GM19372 (cell line): ENCODE data around the gene CTBP2.

Experiments
- ATAC-seq: cut with Tn5 transposase; IDR thresholded peaks from one replicate; pipeline ENCODE4 v1.9.1; 2021; ENCODE audit warnings: mild to moderate bottlenecking, low read depth, moderate library complexity; ENCODE audit not compliant: unreplicated experiment

The CTBP2 gene

GRCh38 chr10:125032474-125033020 is 127.8 kb downstream of the CTBP2 start:
- ATAC-seq, result no peak

DNA sequence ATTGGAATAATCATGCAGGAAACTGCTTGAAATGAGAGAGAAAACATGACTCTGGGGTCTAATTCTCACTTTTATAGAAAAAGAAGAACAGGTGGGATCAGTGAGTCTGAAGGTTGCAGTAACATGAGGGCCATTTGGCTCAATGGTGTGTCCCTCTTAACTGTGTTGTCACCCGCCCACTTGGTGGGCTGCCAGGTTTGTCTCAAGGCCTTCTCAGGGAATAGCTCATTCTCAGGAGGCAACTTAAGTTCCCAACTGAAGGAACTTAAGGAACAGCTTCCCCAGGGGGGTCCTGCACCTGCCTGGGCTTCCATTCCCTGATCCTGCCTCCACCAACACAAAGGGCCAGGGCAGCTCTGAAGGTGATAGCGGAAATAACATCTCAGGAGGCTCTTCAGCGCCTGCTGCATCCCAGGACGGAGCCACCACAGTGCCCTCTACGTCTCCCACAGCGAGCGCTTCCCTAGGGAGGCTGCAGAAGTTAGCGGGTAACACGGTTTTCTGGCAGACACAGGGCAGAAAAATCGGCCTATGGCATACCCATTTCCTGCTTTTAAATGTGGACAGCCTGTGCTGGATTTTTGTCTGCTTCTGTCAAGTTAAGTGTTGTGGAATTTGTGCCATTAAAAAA is 129.7 kb downstream of the CTBP2 start:
- ATAC-seq, result no peak

- ATAC-seq, result no peak
These were observed 130.7 kb downstream of the CTBP2 start for GRCh38 chr10:125029584-125030242.

DNA sequence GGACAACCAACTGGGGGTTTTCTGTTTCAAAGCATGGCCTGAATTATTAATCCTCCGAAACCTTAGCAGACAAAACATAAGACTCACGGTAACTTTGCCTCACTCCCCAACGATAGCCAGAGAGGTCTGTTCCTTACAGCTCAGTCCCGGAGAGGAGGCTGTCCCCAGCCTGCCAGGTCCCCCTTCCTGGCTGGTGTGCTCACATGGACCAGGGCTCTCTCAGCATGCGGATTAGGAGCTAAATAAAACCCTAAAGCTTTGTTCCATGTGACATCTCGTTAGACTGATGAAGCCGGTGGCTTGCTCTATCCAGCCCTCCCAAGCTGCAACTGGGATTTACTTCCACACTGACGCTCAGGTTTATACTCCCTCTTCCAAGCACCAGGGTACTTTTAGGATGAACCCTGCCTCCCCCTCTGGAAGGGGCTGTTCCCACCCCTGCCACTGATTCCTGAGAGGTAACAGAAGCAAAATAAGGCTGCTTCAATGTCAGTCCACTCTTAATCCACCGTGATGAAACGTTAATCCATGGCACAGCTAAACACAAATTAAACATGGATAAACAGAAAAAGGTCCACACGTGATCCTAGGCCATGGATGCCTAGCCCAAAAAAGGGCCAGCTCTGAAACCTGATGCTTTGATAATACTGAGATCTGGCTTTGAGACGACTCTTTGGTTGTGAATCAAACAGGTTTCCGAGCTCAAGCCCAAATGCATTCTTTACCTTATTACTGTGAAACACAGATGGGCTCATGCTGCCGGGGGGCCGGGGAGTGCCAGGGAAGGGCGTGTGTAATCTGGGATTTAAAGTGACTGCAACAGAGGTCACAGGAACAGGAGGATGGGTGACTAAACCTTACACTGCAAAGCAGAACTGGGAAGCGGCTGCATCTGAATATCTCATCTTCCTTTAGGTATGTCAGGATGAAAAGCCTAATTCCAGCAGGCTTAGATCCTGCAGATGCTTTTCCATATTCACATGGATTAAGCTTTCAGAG is 132.2 kb downstream of the CTBP2 start:
- no peak for ATAC-seq

DNA sequence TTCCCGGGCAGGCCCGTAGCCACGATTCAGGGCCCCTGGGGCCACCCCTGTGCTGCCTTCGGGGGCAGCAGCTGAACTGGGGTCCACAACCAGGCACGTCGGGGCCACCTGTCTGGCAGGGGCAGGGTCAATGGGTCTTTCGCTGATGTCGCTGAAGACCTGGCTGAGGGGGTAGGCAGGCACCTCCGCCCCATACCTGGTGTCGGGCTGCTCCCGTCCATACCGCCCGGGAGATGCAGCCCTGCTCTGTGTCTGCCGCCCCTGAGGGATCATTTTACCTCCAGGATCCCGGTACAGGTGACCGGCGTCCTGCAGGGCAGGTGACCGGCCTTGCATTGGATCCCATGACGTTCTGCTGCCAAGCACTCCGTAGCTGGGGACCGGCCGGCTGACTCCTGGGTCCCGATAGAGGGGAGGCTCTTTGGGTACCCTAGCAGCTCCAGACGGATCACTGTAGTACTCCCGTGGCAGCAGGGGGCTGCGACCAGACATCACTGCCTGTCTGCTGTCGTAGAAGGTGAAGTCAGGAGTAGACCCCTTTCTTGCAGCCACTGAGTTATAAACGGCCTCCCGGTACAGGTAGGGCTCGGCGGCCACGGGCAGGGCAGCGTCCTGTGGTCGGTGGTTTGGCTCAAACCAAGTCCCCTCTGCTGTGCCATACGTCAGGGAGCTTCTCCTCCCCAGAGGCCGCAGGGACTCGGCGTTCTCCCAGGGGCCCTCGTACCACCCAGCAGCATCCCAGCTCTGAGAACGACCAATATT is 133.2 kb downstream of the CTBP2 start:
- no peak for ATAC-seq

- no peak for ATAC-seq
These were observed 134.1 kb downstream of the CTBP2 start for GRCh38 chr10:125026036-125026931.

DNA sequence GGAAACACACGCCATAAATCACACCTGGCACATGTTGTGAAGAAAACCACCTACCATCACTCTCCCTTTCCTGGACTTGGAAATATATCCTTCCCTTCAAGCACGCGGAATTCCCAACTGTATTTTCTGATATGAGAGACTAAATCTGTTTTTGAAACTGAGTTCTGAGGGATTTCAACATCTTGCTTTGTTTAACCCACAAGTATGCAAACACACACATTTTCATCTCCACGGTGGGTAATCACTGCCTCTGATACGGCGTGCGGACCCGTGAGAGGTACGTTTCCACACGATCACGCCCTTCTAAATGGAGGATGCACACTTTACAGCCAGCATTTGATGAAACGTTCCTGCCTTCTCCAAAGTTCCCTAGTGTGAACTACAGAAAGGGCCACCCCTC is 135.0 kb downstream of the CTBP2 start:
- ATAC-seq, result no peak

GRCh38 chr10:125024497-125025234 is 135.7 kb downstream of the CTBP2 start:
- ATAC-seq, result no peak

DNA sequence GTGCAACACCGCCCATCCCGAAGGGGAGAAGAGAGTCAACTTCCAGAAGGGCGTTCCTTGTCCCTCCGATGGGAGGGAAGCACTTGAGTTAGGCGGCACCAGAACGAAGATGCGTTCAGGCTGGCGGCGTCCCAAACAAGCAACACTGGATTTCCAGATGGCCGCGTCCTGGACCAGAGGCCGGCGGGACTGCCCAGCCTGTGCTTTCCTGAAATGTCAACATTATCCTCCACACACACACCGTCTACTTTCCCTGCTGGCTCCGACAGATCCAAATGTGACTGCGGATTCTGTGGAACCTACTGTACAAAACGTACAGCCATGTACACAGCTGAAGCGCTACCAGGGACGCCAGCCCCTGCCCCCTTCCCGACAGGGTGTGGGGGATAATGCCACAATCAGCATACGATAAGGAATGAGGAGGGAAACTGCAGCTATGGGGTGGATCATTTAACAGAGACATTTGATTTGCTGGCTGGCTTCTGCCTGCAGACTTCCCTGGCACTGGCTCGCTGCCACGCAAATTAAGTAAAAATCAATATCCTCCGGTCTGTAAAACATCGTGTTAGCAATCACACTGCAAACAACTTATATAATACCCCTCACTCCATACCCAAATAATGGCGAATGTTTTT is 136.4 kb downstream of the CTBP2 start:
- no peak for ATAC-seq

GRCh38 chr10:125023255-125023654 is 137.1 kb downstream of the CTBP2 start:
- no peak for ATAC-seq

DNA sequence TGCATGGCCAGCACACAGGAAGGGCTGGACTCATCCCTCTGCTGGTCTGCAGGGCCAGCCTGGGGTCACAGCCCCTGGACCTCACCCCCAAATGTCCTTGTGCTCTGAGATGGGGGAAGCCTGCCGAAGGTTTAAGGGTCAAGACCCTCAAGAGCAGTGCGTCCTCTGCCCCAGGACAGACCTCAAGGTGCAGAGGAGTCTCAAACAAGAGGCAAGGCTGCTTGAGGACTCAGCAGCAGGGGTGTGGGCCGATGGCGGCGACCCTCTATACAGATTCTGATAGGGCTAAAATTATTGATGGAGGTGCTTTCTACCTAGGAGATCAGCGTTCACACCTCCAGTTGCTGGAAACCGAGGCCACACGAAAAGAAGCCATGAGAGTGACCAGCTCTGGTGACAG is 137.7 kb downstream of the CTBP2 start:
- no peak for ATAC-seq

DNA sequence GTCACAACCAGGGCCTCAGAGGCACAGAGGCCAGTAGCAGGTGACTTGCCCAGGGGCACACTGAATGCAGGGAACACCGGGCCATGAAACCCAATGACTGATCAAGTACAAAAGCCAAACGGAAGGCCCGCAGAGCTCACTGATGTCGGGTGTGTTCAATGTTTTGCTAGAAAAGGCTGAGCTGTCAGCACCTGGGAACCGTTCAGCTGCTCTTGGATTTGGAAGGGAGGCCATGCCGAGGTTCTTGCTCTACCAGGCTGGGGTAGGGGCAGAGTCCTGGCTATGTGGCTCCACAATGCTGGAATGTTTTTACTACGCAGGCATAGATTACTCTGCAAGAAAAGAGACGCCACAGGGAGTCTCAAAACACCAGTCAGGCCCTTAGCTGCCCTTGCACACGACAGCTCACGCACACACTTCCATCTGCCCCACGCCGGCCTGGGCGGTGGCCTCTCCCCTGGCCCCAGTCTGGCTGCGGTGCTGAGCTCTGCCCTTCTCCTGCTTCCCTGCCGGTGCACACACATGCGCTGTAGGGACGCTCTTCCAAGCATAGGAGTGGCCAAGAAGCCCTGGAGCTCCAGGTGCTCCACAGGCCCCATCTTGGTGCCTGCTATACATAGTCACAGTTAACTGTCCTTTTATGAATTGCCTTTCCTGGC is 138.5 kb downstream of the CTBP2 start:
- ATAC-seq, result no peak

DNA sequence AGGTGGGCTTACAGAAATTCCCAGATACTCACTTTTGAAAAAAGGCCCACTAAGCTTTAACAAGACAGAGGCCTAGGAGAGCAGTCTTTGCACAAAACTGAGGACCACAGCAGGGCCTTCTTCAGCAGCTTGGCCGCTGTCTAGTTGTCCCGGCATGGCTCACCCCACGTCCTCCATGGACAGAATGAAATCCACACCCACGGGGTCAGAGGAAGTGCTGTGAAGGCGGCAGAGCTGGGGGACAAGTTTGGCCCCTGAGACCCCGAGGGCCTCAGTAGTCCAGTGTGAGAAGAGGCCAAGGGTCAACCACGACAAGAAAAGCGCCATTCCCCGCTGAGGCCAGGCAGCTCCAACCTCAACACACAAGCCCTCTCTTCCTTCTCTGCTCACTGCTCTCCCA is 139.5 kb downstream of the CTBP2 start:
- ATAC-seq, result no peak

DNA sequence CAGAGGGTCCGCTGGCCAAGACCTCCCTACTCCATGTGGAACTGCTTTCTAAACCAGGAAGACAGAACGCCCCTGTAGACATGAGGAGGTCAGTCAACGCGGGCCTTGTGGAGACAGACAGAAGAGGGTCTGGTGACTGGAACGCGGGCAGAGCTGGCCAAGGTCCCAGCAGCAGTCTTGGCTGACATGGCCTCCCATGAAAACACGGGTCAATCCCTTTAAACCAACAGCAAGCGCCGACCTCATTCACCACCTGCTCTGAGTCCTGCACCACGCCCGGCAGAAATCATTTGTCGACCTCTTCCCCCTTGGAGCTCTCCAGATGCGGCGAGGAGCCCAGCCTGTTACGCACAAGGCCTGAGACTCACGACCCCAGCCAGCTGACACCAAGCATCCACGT is 140.0 kb downstream of the CTBP2 start:
- ATAC-seq, result no peak

GRCh38 chr10:125018576-125019143 is 141.7 kb downstream of the CTBP2 start:
- no peak for ATAC-seq

DNA sequence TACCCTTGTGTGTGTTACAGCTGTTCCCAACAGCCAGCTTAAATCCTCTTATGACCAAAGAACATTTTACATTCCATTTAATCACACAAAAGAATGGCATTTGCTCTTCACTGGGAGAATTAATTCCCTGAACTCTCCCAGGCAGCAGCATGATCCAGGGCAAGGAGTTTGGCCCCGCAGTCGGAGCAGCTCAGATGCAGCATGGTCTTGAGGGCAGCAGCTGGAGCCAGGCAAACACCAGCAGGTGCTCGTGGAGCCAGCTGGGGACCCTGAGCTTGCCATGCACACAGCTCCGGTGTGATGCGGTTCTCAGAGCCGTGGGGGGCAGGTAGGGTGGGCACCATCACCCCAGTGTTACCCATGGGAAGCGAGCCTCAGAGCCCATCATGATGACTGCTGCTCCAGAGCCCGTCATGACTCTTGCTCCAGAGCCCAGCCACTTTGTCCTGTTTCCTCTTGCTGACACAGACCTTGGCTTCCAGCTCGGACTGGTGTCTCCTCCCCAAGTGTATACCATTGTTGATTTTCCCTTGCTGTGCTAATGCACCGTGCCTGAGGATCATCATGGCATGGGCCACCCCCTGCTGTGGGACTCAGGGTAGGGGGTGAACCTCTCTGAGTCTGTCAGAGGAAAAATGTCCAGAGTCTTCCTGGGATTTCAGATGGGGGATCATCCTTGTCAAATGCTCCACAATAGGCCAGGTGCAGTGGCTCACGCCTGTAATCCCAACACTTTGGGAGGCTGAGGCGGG is 142.6 kb downstream of the CTBP2 start:
- ATAC-seq, result no peak
